Fibroblast of skin of abdomen (primary cell): ENCODE data around the gene ST6GALNAC1.
"Not testable (repeated sequence)": the region's sequence is repeated elsewhere in the genome, so short reads cannot be mapped to it uniquely, and the experiment has no call there.

Experiments
- DNase-seq: peaks from one replicate; pipeline ENCODE4 v3.0.0-alpha.2; 2013

The ST6GALNAC1 gene

DNA sequence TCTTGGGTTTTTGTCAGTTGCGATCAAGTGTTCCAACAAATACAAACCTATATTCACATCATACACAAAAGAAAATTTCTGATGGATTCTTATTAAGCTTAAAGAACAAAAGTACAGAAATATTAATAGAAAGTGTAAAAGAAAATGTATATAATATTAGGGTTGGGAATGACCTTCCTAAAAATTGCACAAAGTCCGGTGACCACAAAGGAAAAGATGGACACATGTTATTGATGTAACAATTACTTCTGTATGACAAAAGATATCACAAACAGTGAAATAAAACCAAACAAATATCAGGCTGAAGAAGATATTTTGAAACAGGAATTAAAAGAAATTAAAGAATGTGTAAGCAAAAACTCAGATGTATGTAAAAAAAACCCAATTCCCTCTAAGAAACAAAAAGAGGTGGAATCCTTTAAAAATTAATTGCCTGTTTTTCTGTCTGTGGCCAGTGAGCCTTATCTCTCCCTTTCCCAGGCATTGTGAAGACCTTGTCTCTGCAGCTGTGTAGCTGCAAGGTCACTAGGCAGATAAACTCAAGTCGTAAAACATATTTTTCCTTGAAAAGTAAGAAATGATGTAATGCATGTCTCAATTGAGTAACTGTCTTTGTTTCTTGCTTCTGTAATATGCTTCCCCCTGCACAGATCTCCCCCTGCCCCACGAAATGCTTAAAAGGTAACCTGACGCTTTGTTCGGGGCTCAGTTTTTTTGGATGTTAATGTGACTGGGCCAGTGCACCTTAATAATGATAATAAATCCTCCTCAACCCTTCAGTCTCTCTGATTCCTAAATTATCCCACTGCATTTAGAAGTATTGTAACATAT is 2.8 kb downstream of the ST6GALNAC1 start:
- DNase-seq, result no peak

DNA sequence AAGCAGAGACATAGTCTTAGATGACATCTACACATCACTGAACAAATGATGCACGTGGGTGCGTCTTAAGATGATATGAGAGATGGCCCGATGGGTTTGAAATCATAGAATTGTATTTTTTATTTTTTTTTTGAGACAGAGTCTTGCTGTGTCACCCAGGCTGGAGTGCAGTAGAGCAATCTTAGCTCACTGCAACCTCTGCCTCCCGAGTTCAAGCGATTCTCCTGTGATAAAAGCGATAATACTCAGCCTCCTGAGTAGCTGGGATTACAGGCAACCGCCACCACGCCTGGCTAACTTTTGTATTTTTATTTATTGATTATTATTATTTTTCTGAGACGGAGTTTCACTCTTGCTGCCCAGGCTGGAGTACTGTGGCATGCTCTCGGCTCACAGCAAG is 5.3 kb downstream of the ST6GALNAC1 start:
- no peak for DNase-seq

DNA sequence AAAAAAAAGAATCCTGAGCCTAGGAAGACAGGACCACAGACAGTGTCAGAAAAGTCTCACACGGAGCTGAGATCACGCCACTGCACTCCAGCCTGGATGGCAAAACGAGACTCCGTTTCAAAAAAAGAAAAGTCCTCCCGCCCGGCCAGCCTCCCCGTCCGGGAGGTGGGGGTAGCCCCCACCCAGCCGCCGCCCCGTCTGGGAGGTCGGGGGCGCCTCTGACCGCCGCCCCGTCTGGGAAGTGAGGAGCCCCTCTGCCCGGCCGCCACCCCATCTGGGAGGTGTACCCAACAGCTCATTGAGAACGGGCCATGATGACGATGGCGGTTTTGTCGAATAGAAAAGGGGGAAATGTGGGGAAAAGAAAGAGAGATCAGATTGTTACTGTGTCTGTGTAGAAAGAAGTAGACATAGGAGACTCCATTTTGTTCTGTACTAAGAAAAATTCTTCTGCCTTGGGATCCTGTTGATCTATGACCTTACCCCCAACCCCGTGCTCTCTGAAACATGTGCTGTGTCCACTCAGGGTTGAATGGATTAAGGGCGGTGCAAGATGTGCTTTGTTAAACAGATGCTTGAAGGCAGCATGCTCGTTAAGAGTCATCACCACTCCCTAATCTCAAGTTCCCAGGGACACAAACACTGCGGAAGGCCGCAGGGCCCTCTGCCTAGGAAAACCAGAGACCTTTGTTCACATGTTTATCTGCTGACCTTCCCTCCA is 6.9 kb downstream of the ST6GALNAC1 start:
- DNase-seq, result not testable (repeated sequence)

DNA sequence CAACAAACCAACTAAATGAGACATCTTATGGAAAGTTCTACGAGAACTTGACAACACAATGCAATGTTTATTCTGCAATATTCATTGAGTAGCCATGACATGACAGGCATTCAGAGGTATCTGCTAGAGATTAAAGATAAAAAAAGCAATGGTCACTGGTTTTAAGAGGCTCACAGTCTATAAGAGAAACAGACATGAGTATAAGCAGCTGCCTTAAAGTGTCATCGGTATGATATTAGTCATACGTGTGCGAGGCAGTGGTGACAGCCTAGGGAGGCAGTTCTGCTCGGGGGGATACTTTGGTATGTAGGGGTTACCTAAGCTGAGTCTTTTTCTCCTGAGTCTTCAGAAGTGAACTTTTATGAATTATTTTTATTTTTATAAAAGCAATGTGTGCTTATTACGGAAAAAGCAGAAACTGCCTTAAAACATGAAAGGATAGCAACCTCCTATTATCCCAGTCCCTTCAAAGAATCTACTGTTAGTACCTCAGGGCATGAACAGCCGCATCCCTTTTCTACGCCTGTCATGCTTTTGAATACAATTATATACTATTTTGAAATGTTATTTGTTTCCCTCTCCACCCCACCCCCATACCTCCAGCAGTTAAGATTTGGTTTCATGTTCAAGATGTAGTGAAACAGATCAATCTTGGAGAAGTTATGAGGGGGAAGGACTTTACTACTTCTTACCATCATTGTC is 7.7 kb downstream of the ST6GALNAC1 start:
- DNase-seq, result peak; percentile 53

DNA sequence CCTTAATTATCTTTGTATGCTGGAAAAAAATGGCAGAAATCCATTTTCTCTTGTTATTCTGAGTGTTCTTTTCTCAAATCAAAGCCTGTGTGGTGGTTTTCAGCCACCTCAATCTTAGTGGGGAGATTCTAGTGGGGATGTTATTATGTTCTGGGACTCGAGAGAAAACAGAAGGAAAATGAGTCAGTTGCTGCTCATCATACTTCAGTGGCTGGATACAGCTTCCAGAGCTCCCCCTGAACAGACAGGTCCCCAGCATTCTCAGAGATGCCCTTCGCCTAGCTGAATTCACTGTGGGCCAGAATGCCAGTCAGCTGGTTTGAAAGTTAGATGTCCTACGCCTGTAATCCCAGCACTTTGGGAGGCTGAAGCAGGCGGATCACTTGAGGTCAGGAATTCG is 8.5 kb downstream of the ST6GALNAC1 start:
- peak; percentile 18 for DNase-seq

DNA sequence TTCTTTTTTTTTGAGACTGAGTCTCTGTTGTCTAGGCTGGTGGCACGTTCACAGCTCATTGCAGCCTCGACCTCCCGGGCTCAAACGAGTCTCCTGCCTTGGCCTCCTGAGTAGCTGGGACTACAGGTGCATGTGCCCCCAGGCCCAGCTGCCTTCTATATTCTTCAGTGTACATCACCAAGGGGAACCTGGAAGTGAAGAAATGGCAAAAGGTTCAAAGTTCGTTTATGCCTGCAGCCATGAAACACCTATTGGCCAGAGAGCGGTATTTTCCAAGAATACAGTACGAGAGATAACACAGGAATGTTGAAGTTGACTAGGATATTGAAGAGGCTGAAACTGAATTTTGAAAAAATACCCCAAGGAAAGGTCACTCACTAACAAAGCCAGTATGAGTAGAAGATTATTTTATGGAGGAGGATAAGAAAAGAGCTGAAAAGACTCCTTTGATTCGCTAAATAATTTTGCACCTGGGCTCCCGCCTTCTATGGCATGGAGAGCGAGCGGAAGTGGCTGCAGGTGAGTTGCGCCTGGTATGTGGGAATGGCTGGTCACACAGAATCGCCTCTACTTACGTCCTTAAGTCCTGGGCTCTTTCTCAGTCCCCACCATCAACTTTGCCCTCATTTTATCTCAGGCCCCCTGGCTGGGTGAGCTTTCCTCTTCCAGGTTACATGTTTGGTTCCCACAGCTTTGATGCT is 9.8 kb downstream of the ST6GALNAC1 start:
- no peak for DNase-seq

DNA sequence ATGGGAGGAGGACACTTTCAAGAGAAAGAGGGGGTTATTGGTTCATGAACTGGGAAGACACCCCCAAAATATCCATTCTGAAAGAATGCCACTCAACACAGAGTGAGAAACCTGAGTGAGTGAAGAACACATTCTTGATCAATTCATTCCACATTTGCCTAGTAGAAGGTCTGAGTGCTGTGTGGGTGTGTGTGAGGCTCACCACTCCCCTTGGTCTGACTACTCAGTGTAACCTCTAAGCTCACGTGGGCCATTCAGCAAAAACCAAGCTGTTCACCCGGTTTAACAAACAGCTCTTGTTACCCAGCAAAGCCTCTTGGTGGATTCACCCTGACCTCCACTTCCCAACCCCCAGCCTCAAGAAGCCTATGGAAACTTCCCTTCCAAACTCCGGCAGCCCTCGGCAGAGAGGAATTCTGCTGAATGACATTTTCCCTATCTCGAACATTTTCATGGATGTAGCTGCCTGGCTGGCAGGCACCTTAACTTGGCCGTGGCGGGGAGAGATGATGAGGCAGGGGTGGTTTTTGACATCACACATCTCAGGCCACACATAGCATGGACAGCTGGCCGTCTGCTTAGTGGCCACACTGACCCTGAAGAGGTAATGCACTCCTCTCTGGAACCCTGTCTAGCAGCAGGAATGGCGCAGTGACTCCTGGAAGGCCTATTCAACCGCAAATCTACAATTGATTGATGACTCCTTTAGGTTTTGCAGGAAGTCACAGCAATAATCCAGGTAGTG is 11.6 kb downstream of the ST6GALNAC1 start:
- no peak for DNase-seq

DNA sequence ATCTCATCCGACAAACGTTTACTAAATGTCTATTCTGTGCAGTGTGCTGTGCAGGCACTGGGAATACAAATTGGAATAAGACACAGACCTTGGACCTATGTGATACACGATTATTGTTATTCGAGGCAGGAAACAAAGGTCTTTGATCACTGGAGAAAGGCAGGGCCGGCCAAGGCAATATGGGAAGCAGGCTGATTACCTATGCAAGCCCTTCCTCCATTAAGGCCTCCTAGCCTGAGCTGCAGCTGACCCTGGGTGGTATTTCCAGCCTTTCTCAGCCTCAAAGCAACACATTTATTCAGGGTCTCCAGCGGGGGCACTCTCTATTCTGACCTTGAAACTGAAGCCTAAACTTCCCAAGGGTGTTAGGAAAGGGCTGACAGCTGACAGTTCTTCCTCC is 13.4 kb downstream of the ST6GALNAC1 start:
- DNase-seq, result no peak

DNA sequence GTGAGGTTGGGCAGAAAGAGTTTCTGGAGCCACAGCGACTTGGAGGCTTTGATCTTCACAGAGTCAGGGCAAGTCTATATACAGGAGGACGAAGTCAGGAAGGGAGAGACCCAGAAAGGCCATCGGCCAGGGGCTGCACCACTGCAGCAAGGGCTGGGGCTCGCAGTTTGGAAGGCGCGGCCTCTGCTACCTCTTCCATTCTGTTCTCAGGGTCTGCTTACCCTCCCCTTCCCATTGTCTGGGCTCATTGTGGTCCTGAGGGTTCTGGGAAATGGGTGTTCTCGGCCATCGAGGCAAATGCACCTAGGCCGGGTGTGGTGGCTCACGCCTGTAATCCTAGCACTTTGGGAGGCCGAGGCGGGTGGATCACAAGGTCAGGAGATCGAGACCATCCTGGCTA is 16.0 kb downstream of the ST6GALNAC1 start:
- no peak for DNase-seq

DNA sequence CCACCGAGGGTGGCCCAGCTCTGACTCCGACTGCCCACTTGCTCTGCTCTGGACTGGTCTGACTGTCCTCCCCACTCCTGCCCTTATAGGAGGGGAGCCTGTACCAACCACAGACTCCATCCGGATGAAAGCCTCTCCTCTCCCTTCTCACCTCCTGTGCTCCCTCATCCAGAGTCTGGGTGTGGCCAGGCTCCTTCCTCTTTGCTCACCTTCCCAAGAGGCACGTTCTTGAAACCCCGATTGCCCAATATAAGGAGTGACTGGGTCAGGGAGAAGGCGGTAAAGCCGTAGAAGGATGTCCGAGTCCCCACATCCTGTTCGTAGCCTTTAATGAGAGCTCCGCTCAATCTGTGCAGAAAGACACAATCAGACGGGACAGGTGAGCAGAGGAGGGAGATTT is 17.1 kb downstream of the ST6GALNAC1 start:
- DNase-seq, result no peak

DNA sequence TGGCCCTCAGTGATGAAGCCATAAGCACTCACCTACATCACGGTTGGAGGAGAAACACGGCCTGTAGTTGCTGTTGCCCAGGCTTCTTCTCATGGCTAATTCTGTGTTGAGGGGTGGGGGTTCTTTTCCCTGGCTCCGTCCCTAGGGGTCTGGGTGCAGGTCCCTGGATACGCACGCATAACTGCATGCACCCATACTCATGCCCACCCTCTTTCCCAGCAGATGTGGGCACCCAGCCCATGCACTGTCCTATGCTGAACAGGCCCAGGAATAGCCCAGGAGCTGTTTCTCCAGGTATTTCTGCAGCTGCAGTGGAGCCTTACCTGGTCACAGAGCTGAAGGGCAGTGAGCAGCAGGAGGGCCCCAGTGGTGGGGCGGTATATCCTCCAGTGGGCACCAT is 18.1 kb downstream of the ST6GALNAC1 start:
- no peak for DNase-seq

DNA sequence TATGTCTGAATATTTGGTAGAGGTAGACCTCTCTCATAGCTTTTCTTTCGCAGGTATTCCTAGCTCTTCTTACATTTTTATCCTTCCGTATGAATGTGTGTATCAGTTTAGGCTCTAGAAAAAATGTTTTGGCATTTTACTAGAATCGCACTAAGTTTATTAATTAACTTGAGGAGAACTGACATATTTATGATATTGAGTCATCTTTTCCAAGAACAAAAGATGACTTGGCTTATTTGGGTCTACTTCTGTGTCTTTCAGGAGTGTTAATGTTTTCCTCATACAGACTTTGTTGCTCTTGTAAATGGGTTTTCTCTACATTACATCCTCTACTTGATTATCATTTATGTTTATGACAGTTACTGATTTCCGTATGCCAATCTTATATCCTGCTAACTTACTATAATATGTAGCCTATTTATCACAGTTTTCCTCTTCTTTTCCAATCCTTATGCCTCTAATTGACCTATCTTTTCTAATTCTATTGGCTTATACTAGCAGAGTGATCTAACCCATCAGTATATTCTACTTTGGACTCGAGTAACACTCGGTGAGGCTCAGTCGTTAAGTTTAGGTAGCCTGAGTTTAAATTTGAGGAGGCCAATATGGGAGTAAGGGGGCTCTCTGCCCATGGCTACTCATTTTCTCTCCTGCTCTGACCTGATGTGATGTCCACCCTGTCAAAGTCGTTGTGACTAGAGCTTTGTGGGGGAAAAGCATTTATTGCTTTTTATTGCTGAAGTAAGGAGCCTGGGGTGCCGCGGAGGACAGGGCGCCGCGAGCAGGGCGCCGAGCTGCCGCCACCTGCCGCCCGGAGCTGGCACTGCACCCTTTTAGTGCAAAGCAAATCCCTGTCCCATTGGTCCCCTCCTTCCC is 20.0 kb downstream of the ST6GALNAC1 start:
- DNase-seq, result peak; percentile 59

DNA sequence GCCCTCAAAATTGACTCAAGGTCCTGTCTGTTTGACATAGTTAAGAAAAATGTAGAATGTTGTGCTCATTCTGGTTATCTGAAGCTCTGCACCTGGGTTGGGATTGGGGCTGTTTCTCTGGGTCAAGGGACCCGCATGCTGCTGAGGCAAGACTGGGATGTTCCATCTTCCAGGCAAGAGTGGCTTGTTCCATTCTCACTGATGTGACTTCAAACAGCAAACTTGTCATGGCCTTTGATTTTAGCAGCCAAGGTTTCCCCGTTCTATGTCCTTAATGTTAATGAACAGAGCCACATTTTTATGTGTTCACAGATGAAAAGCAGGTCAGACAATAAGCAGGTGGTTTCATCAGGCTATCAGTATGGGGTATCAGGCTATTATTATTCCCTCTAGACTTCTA is 25.7 kb downstream of the ST6GALNAC1 start:
- no peak for DNase-seq

DNA sequence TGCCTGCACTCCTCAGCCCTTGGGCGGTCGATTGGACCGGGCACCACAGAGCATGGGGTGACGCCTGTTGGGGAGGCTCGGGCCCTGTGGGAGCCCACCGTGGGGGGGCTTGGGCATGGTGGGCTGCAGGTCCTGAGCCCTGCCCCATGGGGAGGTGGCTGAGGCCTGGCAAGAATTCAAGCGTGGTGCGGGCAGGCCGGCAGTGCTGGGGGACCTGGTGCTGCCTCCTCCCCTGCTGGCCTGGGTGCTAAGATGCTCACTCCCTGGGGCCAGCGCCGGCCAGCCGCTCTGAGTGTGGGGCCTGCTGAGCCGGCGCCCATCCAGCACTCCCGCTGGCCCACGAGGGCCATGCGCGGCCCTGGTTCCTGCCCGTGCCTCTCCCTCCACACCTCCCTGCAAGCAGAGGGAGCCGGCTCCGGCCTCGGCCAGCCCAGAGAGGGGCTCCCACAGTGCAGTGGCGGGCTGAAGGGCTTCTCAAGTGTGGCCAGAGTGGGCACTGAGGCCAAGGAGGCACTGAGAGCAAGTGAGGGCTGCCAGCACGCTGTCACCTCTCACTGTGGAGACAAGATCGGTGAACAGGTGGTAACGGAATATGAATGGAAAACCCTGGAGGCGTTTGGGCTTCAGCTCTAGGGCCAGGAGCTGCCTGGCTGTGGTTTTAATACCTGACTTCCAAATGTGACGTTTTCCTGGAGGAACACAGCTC is 28.5 kb downstream of the ST6GALNAC1 start:
- no peak for DNase-seq

DNA sequence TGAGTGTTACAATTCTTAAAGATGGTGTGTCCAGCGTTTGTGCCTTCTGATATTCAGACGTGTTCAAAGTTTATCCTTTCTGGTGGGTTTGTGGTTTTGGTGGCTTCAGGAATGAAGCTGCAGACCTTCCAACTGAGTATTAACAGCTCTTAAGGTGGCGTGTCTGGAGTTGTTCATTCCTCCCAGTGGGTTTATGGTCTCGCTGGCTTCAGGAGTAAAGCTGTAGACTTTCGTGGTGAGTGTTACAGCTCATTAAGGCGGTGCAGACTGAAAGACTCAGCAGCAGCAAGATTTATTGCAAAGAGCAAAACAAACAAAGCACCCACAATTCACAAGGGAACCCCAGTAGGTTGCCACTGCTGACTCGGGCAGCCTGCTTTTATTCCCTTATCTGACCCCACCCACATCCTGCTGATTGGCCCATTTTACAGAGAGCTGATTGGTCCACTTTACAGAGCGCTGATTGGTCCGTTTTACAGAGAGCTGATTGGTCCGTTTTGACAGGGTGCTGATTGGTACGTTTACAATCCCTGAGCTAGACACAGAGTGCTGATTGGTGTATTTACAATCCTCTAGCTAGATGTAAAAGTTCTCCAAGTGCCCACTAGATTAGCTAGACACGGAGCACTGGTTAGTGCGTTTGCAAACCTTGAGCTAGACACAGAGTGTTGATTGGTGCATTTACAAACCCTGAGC is 29.3 kb downstream of the ST6GALNAC1 start:
- DNase-seq, result peak; percentile 37

DNA sequence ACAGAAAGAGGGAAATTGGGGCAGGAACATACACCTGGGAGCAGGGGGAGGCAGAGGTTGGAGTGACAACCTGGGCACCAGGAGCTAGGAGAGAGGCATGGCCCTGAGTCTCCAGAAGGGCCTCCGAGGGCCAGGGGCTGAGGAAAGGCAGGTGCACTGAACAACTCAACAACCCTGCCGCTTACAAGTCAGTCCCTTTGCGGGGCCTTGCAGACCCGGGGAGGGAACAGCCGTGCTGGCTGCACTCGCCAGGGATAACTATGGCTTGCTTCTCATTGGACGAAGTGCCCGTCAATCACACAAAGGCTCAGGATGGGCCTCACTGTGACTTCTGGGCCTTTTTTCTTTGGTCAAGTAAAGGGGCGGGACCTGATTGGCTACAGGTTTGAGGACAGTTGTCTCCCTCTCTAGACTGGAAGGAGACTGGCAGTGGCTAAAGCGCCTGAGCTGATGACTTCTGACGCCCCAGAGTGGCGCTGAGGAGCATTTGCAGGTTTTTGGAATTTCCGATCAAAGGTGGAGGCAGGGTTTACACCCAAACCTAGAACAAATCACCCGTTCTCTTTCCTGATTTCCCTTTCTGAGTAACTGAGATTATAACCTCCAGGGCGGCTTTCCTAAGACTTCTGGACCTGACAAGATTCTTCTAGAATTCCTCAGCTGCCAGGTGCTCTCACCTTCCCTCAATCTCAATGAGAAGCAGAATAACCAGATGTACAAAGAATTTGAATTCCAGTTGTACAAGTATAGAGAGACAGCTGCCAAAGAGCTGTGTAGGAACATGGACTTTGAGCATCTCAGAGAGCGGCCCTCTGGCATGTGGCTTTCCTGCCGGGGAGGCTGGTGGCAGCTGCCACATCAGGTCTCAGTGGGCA is 30.3 kb downstream of the ST6GALNAC1 start:
- DNase-seq, result no peak

DNA sequence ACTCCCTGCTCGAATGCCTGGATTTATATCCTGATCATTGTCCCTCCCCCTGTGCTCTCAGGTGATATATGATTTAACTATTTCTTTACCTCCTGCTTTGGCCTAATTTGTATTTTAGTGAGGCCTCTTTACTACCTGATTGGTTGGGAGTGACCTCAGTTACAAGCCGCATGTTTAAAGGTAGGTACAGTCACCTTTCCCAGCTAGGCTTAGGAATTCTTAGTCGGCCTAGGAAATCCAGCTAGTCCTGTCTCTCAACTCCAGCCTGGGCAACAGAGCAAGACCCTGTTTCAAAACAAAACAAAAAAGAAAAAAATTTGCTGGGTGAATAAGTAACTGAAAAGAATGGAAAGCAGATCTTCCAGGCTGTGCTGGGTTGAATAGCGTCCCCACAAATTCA is 31.1 kb downstream of the ST6GALNAC1 start:
- DNase-seq, result no peak

DNA sequence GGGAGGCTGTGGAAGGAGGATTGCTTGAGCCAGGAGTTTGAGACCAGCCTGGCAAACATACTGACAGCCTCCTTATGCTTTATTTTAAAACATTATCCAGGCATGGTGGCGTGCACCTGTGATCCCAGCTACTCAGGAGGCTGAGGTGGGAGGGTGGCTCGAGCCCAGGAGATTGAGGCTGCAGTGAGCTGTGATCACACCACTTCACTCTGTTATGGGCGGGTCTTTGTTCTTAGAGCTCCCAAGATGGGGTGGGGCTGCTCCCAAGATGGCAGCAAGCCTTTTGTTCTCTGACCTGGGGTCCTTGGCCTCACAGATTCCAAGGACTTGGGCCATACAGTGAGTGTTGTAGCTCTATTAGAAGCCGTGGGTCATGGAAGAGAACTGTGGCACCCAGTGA is 31.8 kb downstream of the ST6GALNAC1 start:
- DNase-seq, result no peak
